K562 (cell line): ENCODE results near the gene PHLDA3. TPM values are rescaled to one million over a fixed set of nuclear protein-coding genes. Genes with fewer than 3 reads are reported as not detected.

Experiments
- CBX2 ChIP-seq: fragments of 200-600 bp; sonication (generic); IDR thresholded peaks from one replicate; pipeline ENCODE4 v1.6.1; 2012; ENCODE audit warnings: mild to moderate bottlenecking, low read length, inconsistent platforms; ENCODE audit not compliant: insufficient read depth, poor library complexity, severe bottlenecking
- CHD4 ChIP-seq: fragments of 200-600 bp; sonication (generic); IDR thresholded peaks from 3 replicates; pipeline ENCODE4 v1.6.1; 2012; ENCODE audit warnings: low read depth, mild to moderate bottlenecking, mixed read lengths, low read length, inconsistent platforms; ENCODE audit not compliant: insufficient read depth, insufficient replicate concordance, poor library complexity, severe bottlenecking
- DIDO1 ChIP-seq: fragments of 450-650 bp; IDR thresholded peaks from 2 replicates; pipeline ENCODE4 v1.6.1; 2016; ENCODE audit warnings: low read depth, missing biosample characterization, missing genetic modification characterization
- EP300 ChIP-seq: IDR thresholded peaks from 2 replicates; pipeline ENCODE4 v1.6.1; 2012; ENCODE audit warnings: low read length, improper control_type of control experiment
- FOXK2 ChIP-seq, 2 experiments: fragments of 450-650 bp; IDR thresholded peaks in 1 of 2; conservative IDR thresholded peaks in 1 of 2; 2 replicates each; pipeline ENCODE4 v1.6.1; 2016; ENCODE audit warnings: low read depth in 2 of 2, mild to moderate bottlenecking in 1 of 2
- HNRNPK ChIP-seq: fragments of 200-400 bp; formaldehyde crosslinking; IDR thresholded peaks from one replicate; pipeline ENCODE4 v1.6.1; 2018; ENCODE audit warnings: mild to moderate bottlenecking, low read depth, low read length; ENCODE audit not compliant: poor library complexity, severe bottlenecking
- JUN ChIP-seq, 2 experiments: sonication (generic) in 1 of 2; formaldehyde crosslinking in 1 of 2; IDR thresholded peaks; 2 replicates each; pipeline versions ENCODE4 v1.6.1 to v1.8.0; 2012 to 2022; ENCODE audit warnings: borderline replicate concordance in 2 of 2, mild to moderate bottlenecking in 2 of 2, improper control_type of control experiment in 1 of 2, low read depth in 1 of 2, low read length in 1 of 2, missing genetic modification reagents in 1 of 2
- TCF3 ChIP-seq: sonication (generic); formaldehyde crosslinking; IDR thresholded peaks from 2 replicates; pipeline ENCODE4 v1.4.0; 2020; ENCODE audit warnings: mild to moderate bottlenecking, missing genetic modification reagents
- TEAD1 ChIP-seq, 2 experiments: fragments of 450-650 bp in 1 of 2; sonication (generic) in 1 of 2; formaldehyde crosslinking; IDR thresholded peaks; 2 replicates each; pipeline versions ENCODE4 v1.4.0 to v1.8.0; 2020 to 2022; ENCODE audit warnings: mild to moderate bottlenecking in 2 of 2, missing genetic modification reagents in 1 of 2
- U2AF2 ChIP-seq: fragments of 200-400 bp; formaldehyde crosslinking; optimal IDR thresholded peaks from 2 replicates; pipeline ENCODE3; 2017; ENCODE audit warnings: low read depth, mild to moderate bottlenecking, low read length
- ZBTB17 ChIP-seq: fragments of 450-650 bp; formaldehyde crosslinking; IDR thresholded peaks from 2 replicates; pipeline ENCODE4 v1.4.0; 2020; ENCODE audit warnings: mild to moderate bottlenecking
- ZBTB7A ChIP-seq: IDR thresholded peaks from 2 replicates; pipeline ENCODE4 v1.6.1; 2011; ENCODE audit warnings: low read depth, mild to moderate bottlenecking, low read length, moderate library complexity, borderline replicate concordance; ENCODE audit not compliant: control insufficient read depth
- ZNF174 ChIP-seq: fragments of 250-450 bp; sonication (Bioruptor Pico); IDR thresholded peaks from 2 replicates; pipeline ENCODE4 v1.4.0; 2020; ENCODE audit warnings: mild to moderate bottlenecking
- ZNF197 ChIP-seq: fragments of 200-800 bp; sonication (Bioruptor generic); IDR thresholded peaks from 2 replicates; pipeline ENCODE4 v1.6.1; 2016; ENCODE audit warnings: low read depth, missing genetic modification characterization, missing compliant biosample characterization
- ZNF586 ChIP-seq: fragments of 450-650 bp; formaldehyde crosslinking; conservative IDR thresholded peaks from 2 replicates; pipeline ENCODE4 v1.4.0; 2020; ENCODE audit warnings: mild to moderate bottlenecking, moderate library complexity
- ZNF589 ChIP-seq: fragments of 200-800 bp; sonication (Bioruptor generic); IDR thresholded peaks from 2 replicates; pipeline ENCODE4 v1.6.1; 2016; ENCODE audit warnings: low read depth, missing genetic modification characterization, missing compliant biosample characterization
- ZNF77 ChIP-seq: fragments of 250-450 bp; sonication (Bioruptor Pico); IDR thresholded peaks from 2 replicates; pipeline ENCODE4 v1.5.0; 2020
- polyA plus RNA-seq, 8 experiments: library from polyadenylated mRNA; depleted of rRNA in 4 of 8; stranded (reverse) in 5 of 8; unstranded in 3 of 8; fragments of >200 nt; fragmentation: Nextera tagmentation in 2 of 8; fragmentation: Illumina TruSeq in 1 of 8; extraction: Ambion mirVana in 2 of 8; extraction: Trizol in 1 of 8; gene quantifications; 2 replicates each; pipeline versions ENCODE4 v1.2.1 to v1.2.3, GENCODE V29; 2011 to 2014; ENCODE audit warnings: inconsistent platforms in 1 of 8, missing spikeins in 1 of 8
- total RNA-seq, 7 experiments: library from RNA; depleted of rRNA in 6 of 7; stranded (reverse); fragments of >200 nt in 6 of 7; fragmentation: Illumina TruSeq in 2 of 7; extraction: Trizol in 2 of 7; gene quantifications; 2 replicates each; pipeline versions ENCODE4 v1.2.1 to v1.2.3, GENCODE V29; 2011 to 2021; ENCODE audit warnings: low replicate concordance in 1 of 7
- TF ChIP-seq, protein P1 (sequence below): sonication (generic); formaldehyde crosslinking; IDR thresholded peaks from 2 replicates; pipeline ENCODE4 v1.9.0; 2022; ENCODE audit warnings: mild to moderate bottlenecking, missing genetic modification reagents
- TF ChIP-seq, protein P2 (sequence below): fragments of 200-800 bp; sonication (Bioruptor generic); IDR thresholded peaks from 2 replicates; pipeline ENCODE4 v1.6.1; 2017; ENCODE audit warnings: missing genetic modification characterization, missing compliant biosample characterization
- TF ChIP-seq, protein P3 (sequence below): fragments of 250-450 bp; sonication (Bioruptor Pico); IDR thresholded peaks from 2 replicates; pipeline ENCODE4 v1.5.1; 2021; ENCODE audit warnings: mild to moderate bottlenecking
- TF ChIP-seq, protein P4 (sequence below): IDR thresholded peaks from 2 replicates; pipeline ENCODE4 v1.6.1; 2016; ENCODE audit warnings: missing genetic modification characterization, missing compliant biosample characterization

PHLDA3 gene
- total and polyA plus RNA-seq, 9 of the 15 experiments (the other 6 are each of a cell fraction or from before 2014, with no cell fraction given), result 0.11 to 0.27 TPM; not detected in 7

DNA sequence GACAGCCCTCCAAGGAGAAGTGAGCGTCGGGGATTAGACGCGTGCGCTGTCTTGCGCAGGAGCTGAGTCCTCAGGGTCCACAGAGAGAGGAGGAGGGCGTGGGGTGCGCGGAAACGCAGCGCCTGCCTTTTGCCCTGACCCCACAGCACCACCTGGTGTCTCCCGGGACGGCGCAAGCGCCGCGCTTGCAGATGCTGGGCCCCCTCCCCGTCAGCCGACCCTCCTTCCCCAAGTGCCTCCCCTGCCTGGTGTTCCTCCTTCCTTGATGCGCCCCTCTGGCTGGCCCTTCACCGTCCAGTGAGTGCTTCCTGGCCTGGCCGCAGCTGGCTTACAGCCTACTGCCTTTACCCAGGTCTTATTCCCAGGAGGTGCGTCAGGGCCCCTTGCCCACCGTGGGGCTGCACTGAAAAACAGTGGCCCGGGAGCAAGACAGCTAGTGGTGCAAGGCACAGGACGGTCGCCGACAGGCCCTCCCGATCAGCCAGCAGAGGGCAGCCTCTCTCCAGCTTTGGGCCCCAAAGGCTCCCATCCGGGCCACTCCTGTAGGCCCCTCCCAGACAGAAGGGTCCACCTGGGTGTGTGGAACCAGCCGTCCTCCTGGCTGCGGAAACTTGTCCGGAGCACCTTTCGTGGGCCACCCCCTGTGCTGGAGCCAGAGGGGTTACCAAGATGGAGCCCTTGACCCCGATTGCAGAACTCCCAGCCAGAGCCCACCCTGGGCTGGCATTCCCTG, 12.9 kb upstream of the PHLDA3 start (continued):
- TF ChIP-seq ZBTB7A (no peak; the same call in 1 of the 2 replicates), CHD4 (no peak), EP300 (no peak), FOXK2 (conservative IDR thresholded peaks at IDR 0.05 in 1 of 2, IDR thresholded peaks at IDR 0.05 in 1 of 2; ENCODE audit: low read depth in 2 of 2) (no peak), DIDO1 (tag) (no peak), TEAD1 (CRISPR knock-in tag; IDR thresholded peaks at IDR 0.05) (peak in 1 of 2 experiments; percentile 66; a peak in 1 of 4 replicates), ZBTB17 (no peak), ZNF589 (CRISPR knock-in tag) (0 out of 2 replicates have a peak, but pooled peaks have one; percentile 5), ZNF197 (no peak), ZNF174 (CRISPR knock-in tag) (no peak), JUN (IDR thresholded peaks at IDR 0.05; ENCODE audit: borderline replicate concordance, low read depth, low read length) (no peak), JUN (CRISPR knock-in tag; IDR thresholded peaks at IDR 0.05; ENCODE audit: borderline replicate concordance) (0 out of 2 replicates have a peak, but pooled peaks have one; percentile 2), U2AF2 (no peak), HNRNPK (no peak), TCF3 (CRISPR knock-in tag) (peak; percentile 25; the same call in 1 of the 2 replicates), ZNF77 (CRISPR knock-in tag) (no peak), CBX2 (no peak), ZNF586 (CRISPR knock-in tag) (no peak)
- TF ChIP-seq, protein P1, sequence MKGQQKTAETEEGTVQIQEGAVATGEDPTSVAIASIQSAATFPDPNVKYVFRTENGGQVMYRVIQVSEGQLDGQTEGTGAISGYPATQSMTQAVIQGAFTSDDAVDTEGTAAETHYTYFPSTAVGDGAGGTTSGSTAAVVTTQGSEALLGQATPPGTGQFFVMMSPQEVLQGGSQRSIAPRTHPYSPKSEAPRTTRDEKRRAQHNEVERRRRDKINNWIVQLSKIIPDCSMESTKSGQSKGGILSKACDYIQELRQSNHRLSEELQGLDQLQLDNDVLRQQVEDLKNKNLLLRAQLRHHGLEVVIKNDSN (CRISPR knock-in tag), result peak; percentile 4; the same call in 1 of the 2 replicates
- TF ChIP-seq, protein P2, sequence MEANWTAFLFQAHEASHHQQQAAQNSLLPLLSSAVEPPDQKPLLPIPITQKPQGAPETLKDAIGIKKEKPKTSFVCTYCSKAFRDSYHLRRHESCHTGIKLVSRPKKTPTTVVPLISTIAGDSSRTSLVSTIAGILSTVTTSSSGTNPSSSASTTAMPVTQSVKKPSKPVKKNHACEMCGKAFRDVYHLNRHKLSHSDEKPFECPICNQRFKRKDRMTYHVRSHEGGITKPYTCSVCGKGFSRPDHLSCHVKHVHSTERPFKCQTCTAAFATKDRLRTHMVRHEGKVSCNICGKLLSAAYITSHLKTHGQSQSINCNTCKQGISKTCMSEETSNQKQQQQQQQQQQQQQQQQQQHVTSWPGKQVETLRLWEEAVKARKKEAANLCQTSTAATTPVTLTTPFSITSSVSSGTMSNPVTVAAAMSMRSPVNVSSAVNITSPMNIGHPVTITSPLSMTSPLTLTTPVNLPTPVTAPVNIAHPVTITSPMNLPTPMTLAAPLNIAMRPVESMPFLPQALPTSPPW (CRISPR knock-in tag), result peak; percentile 53; the same call in 1 of the 2 replicates
- TF ChIP-seq, protein P3, sequence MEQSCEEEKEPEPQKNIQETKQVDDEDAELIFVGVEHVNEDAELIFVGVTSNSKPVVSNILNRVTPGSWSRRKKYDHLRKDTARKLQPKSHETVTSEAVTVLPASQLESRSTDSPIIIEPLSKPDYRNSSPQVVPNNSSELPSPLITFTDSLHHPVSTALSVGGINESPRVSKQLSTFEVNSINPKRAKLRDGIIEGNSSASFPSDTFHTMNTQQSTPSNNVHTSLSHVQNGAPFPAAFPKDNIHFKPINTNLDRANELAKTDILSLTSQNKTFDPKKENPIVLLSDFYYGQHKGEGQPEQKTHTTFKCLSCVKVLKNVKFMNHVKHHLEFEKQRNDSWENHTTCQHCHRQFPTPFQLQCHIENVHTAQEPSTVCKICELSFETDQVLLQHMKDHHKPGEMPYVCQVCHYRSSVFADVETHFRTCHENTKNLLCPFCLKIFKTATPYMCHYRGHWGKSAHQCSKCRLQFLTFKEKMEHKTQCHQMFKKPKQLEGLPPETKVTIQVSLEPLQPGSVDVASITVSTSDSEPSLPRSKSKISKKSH, result no peak
- TF ChIP-seq, protein P4, sequence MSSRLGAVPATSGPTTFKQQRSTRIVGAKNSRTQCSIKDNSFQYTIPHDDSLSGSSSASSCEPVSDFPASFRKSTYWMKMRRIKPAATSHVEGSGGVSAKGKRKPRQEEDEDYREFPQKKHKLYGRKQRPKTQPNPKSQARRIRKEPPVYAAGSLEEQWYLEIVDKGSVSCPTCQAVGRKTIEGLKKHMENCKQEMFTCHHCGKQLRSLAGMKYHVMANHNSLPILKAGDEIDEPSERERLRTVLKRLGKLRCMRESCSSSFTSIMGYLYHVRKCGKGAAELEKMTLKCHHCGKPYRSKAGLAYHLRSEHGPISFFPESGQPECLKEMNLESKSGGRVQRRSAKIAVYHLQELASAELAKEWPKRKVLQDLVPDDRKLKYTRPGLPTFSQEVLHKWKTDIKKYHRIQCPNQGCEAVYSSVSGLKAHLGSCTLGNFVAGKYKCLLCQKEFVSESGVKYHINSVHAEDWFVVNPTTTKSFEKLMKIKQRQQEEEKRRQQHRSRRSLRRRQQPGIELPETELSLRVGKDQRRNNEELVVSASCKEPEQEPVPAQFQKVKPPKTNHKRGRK (tag), result no peak
